GM23338 (cell line): Measurements from ENCODE around the gene DYSF. TPM values are rescaled to one million over a fixed set of nuclear protein-coding genes. Genes with fewer than 3 reads are reported as not detected.

Experiments used
- ATAC-seq: fragments of 200-7000 bp; cut with Tn5 transposase; 3 replicates; pipeline ENCODE4 v1.9.1; 2020
- DNase-seq: peaks from one replicate; pipeline ENCODE4 v3.0.0-alpha.2; 2015; ENCODE audit warnings: low spot score
- H2AFZ ChIP-seq: fragments of 200-600 bp; sonication (generic); 2 replicates; pipeline ENCODE4 v1.8.0; 2016; ENCODE audit warnings: antibody characterized with exemption, mild to moderate bottlenecking, moderate library complexity
- H3F3A ChIP-seq: fragments of 200-600 bp; sonication (generic); replicated peaks from 2 replicates; pipeline ENCODE4 v1.8.0; 2017; ENCODE audit warnings: antibody characterized with exemption, mixed run types, low read depth
- H3K27ac ChIP-seq: fragments of 200-600 bp; sonication (generic); 2 replicates; pipeline ENCODE4 v1.6.1; 2016; ENCODE audit warnings: low read depth
- H3K27me3 ChIP-seq: fragments of 200-600 bp; sonication (generic); 2 replicates; pipeline ENCODE4 v1.8.0; 2016; ENCODE audit warnings: mild to moderate bottlenecking, mixed run types, moderate library complexity; ENCODE audit not compliant: insufficient read depth
- H3K36me3 ChIP-seq: fragments of 200-600 bp; sonication (generic); 2 replicates; pipeline ENCODE4 v1.8.0; 2016; ENCODE audit warnings: mild to moderate bottlenecking; ENCODE audit not compliant: insufficient read depth
- H3K4me1 ChIP-seq: fragments of 200-600 bp; sonication (generic); 2 replicates; pipeline ENCODE4 v1.8.0; 2016; ENCODE audit warnings: mild to moderate bottlenecking, moderate library complexity; ENCODE audit not compliant: insufficient read depth
- H3K4me2 ChIP-seq: fragments of 200-600 bp; sonication (generic); 2 replicates; pipeline ENCODE4 v1.7.1; 2017; ENCODE audit warnings: mixed run types
- H3K4me3 ChIP-seq: fragments of 200-600 bp; sonication (generic); 2 replicates; pipeline ENCODE4 v1.6.1; 2016; ENCODE audit warnings: mixed run types
- H3K79me2 ChIP-seq: fragments of 200-600 bp; sonication (generic); replicated peaks from 2 replicates; pipeline ENCODE4 v1.8.0; 2017; ENCODE audit warnings: mild to moderate bottlenecking; ENCODE audit not compliant: insufficient read depth
- H3K9me2 ChIP-seq: fragments of 200-600 bp; sonication (generic); 2 replicates; pipeline ENCODE4 v1.8.0; 2017; ENCODE audit not compliant: insufficient read depth
- H4K20me1 ChIP-seq: fragments of 200-600 bp; sonication (generic); replicated peaks from 2 replicates; pipeline ENCODE4 v1.8.0; 2017; ENCODE audit warnings: mild to moderate bottlenecking; ENCODE audit not compliant: insufficient read depth
- H3K27ac Mint-ChIP-seq: 2 replicates; pipeline ENCODE4 v1.8.0; 2020; ENCODE audit warnings: inconsistent platforms, mild to moderate bottlenecking, moderate library complexity, mixed read lengths
- H3K27me3 Mint-ChIP-seq: 3 replicates; pipeline ENCODE4 v1.8.0; 2022; ENCODE audit warnings: low read depth, mild to moderate bottlenecking, moderate library complexity, mixed read lengths, inconsistent platforms; ENCODE audit not compliant: insufficient read depth, poor library complexity
- H3K36me3 Mint-ChIP-seq: 3 replicates; pipeline ENCODE4 v1.8.0; 2021; ENCODE audit warnings: low read depth, mild to moderate bottlenecking, inconsistent platforms, moderate library complexity, mixed read lengths
- H3K4me1 Mint-ChIP-seq: 3 replicates; pipeline ENCODE4 v1.8.0; 2020; ENCODE audit warnings: mild to moderate bottlenecking, inconsistent platforms, mixed read lengths
- H3K4me3 Mint-ChIP-seq: 3 replicates; pipeline ENCODE4 v1.8.0; 2021; ENCODE audit warnings: moderate library complexity, mild to moderate bottlenecking, inconsistent platforms, mixed read lengths
- H3K9me3 Mint-ChIP-seq: 3 replicates; pipeline ENCODE4 v1.8.0; 2020; ENCODE audit warnings: moderate library complexity, mild to moderate bottlenecking, inconsistent platforms, mixed read lengths
- CREB1 ChIP-seq: fragments of 250-450 bp; sonication (Bioruptor Pico); IDR thresholded peaks from 2 replicates; pipeline ENCODE4 v1.5.0; 2020; ENCODE audit warnings: low read depth, mild to moderate bottlenecking, moderate library complexity
- ETS1 ChIP-seq: IDR thresholded peaks from 2 replicates; pipeline ENCODE4 v1.6.1; 2016; ENCODE audit warnings: antibody characterized with exemption
- EZH2 ChIP-seq: fragments of 200-600 bp; sonication (generic); IDR thresholded peaks from one replicate; pipeline ENCODE4 v1.8.0; 2017; ENCODE audit warnings: antibody characterized with exemption, mild to moderate bottlenecking, low read depth; ENCODE audit not compliant: unreplicated experiment
- EZH2phosphoT487 ChIP-seq: fragments of 200-600 bp; sonication (generic); IDR thresholded peaks from one replicate; pipeline ENCODE4 v1.8.1; 2018; ENCODE audit warnings: antibody characterized with exemption; ENCODE audit not compliant: unreplicated experiment
- JUNB ChIP-seq: IDR thresholded peaks from one replicate; pipeline ENCODE4 v1.6.1; 2016; ENCODE audit warnings: antibody characterized with exemption; ENCODE audit not compliant: unreplicated experiment
- NANOG ChIP-seq: IDR thresholded peaks from 2 replicates; pipeline ENCODE4 v1.6.1; 2016; ENCODE audit warnings: antibody characterized with exemption, borderline replicate concordance
- POLR2AphosphoS5 ChIP-seq: IDR thresholded peaks from 2 replicates; pipeline ENCODE4 v1.6.1; 2016; ENCODE audit warnings: antibody characterized with exemption, low read depth
- REST ChIP-seq: IDR thresholded peaks from one replicate; pipeline ENCODE4 v1.6.1; 2018; ENCODE audit warnings: antibody characterized with exemption; ENCODE audit not compliant: unreplicated experiment
- STAT1 ChIP-seq: IDR thresholded peaks from one replicate; pipeline ENCODE4 v1.6.1; 2016; ENCODE audit warnings: antibody characterized with exemption; ENCODE audit not compliant: unreplicated experiment
- ZNF114 ChIP-seq: fragments of 250-450 bp; sonication (Bioruptor Pico); IDR thresholded peaks from 2 replicates; pipeline ENCODE4 v1.5.0; 2020; ENCODE audit warnings: mild to moderate bottlenecking, moderate library complexity
- ZNF462 ChIP-seq: fragments of 250-450 bp; sonication (Bioruptor Pico); IDR thresholded peaks from 2 replicates; pipeline ENCODE4 v1.5.0; 2020; ENCODE audit warnings: mild to moderate bottlenecking, moderate library complexity
- polyA plus RNA-seq: library from polyadenylated mRNA; unstranded; fragments of >200 nt; fragmentation: Nextera tagmentation; extraction: Ambion mirVana; gene quantifications from 2 replicates; pipeline ENCODE4 v1.2.1, GENCODE V29; 2016
- total RNA-seq: library from RNA; depleted of rRNA; stranded (reverse); fragments of >200 nt; shearing (Covaris generic); gene quantifications from 2 replicates; pipeline ENCODE4 v1.2.3, GENCODE V29; 2014

The DYSF gene
- total and polyA plus RNA-seq, 2 experiments from 2014 or later: 7.3 to 21.3 TPM

- Histone ChIP-seq H3K79me2 (no peaks in the 10 kb centered on the region), H3K4me3 (no peak overlapping the region), H4K20me1 (no peaks in the 10 kb centered on the region), H3K27me3 (no peaks in the 10 kb centered on the region), H3K4me2 (no peak overlapping the region), H3K36me3 (no peaks in the 10 kb centered on the region), H3F3A (no peaks in the 10 kb centered on the region), H2AFZ (no peak overlapping the region), H3K4me1 (0 out of 2 replicates have a peak, but pooled peaks cover 3% of the 10 kb centered on the region), H3K9me2 (no peaks in the 10 kb centered on the region), H3K27ac (no peak overlapping the region)
- TF ChIP-seq ZNF114 (CRISPR knock-in tag) (no peak), NANOG (no peak), POLR2AphosphoS5 (no peak), ETS1 (no peak)
- H3K27me3 Mint-ChIP-seq: peaks cover 4% of the 10 kb centered on the region
- peaks cover 19% of the 10 kb centered on the region for H3K36me3 Mint-ChIP-seq
- no peak overlapping the region for H3K4me3 Mint-ChIP-seq
- H3K27ac Mint-ChIP-seq: no peak overlapping the region
- no peaks in the 10 kb centered on the region for H3K9me3 Mint-ChIP-seq
- H3K4me1 Mint-ChIP-seq: peaks cover 7% of the 10 kb centered on the region
- ATAC-seq (no peak), DNase-seq (no peak)
These were observed 68.1 kb downstream of the DYSF start for GRCh38 chr2:71521436-71521950.

GRCh38 chr2:71524476-71524875 is 71.1 kb downstream of the DYSF start:
- Histone ChIP-seq H3K27me3 (no peaks in the 10 kb centered on the region), H3K27ac (no peak overlapping the region), H3K4me2 (no peak overlapping the region), H4K20me1 (no peaks in the 10 kb centered on the region), H3K79me2 (no peaks in the 10 kb centered on the region), H3K4me1 (peaks cover 19% of the 10 kb centered on the region), H3K36me3 (no peaks in the 10 kb centered on the region), H3K4me3 (no peak overlapping the region), H3K9me2 (no peaks in the 10 kb centered on the region), H3F3A (no peaks in the 10 kb centered on the region), H2AFZ (no peak overlapping the region)
- no peak for ATAC-seq
- Mint-ChIP-seq H3K4me3 (no peak overlapping the region), H3K27me3 (peaks cover 5% of the 10 kb centered on the region), H3K9me3 (no peaks in the 10 kb centered on the region), H3K27ac (no peak overlapping the region), H3K4me1 (peaks cover 27% of the 10 kb centered on the region), H3K36me3 (peaks cover 19% of the 10 kb centered on the region)
- no peak for DNase-seq
- TF ChIP-seq POLR2AphosphoS5 (no peak), EZH2phosphoT487 (no peak), ZNF462 (no peak), CREB1 (no peak), EZH2 (no peak), NANOG (no peak), JUNB (no peak), REST (no peak), STAT1 (no peak)
